T-cell (primary cell): ENCODE data around the gene TRIM8. TPM values are rescaled to one million over a fixed set of nuclear protein-coding genes. Genes with fewer than 3 reads are reported as not detected.

Experiments used
- ATAC-seq, 4 experiments: fragments of 200-7000 bp in 3 of 4; fragments of 150-1000 bp in 1 of 4; cut with Tn5 transposase; replicated peaks in 1 of 4; 1 replicate in 3 of 4; 2 replicates in 1 of 4; pipeline ENCODE4 v1.10.0; 2021; ENCODE audit warnings: moderate library complexity in 3 of 4, mild to moderate bottlenecking in 2 of 4, moderate number of reproducible peaks in 1 of 4
- CTCF ChIA-PET, 2 donors: fragments of 300-600 bp; sonication (Branson Sonifier 250); formaldehyde crosslinking; loops; one replicate each; lab custom pipeline; 2022; ENCODE audit warnings: antibody characterized with exemption in 2 of 2; lab: Charles Lee
- POLR2A ChIA-PET, 2 donors: fragments of 300-600 bp; sonication (Branson Sonifier 250); formaldehyde crosslinking; loops; one replicate each; lab custom pipeline; 2022; ENCODE audit warnings: antibody characterized with exemption in 2 of 2; lab: Charles Lee
- DNase-seq, 35 experiments: peaks; one replicate each; pipeline versions ENCODE4 v3.0.0 to v3.0.0-alpha.2; 2013 to 2023
- H3K27ac ChIP-seq: one replicate; pipeline ENCODE4 v1.5.1; 2013; ENCODE audit warnings: low read length
- H3K27me3 ChIP-seq, 2 experiments: replicated peaks in 1 of 2; 1 replicate in 1 of 2; 2 replicates in 1 of 2; pipeline versions ENCODE4 v1.6.1 to v1.7.0; 2013; ENCODE audit warnings: low read length in 1 of 2, mixed read lengths in 1 of 2; ENCODE audit not compliant: control insufficient read depth in 2 of 2, insufficient read depth in 2 of 2; ENCODE audit errors: extremely low read depth in 1 of 2
- H3K36me3 ChIP-seq, 2 donors: 1 replicate in 1 of 2; 2 replicates in 1 of 2; pipeline versions ENCODE4 v1.6.1 to v1.7.0; 2013; ENCODE audit warnings: low read length in 1 of 2; ENCODE audit not compliant: control insufficient read depth in 2 of 2, insufficient read depth in 1 of 2; ENCODE audit errors: extremely low read depth in 1 of 2
- H3K4me1 ChIP-seq, 2 experiments: 1 replicate in 1 of 2; 2 replicates in 1 of 2; pipeline versions ENCODE4 v1.6.1 to v1.7.0; 2013; ENCODE audit warnings: low read length in 2 of 2, mixed read lengths in 1 of 2; ENCODE audit not compliant: insufficient read depth in 2 of 2, control insufficient read depth in 1 of 2; ENCODE audit errors: extremely low read depth in 1 of 2
- H3K4me3 ChIP-seq, 2 donors: 1 replicate in 1 of 2; 2 replicates in 1 of 2; pipeline versions ENCODE4 v1.5.1 to v1.7.0; 2013; ENCODE audit warnings: mild to moderate bottlenecking in 2 of 2, low read length in 1 of 2, moderate library complexity in 1 of 2; ENCODE audit not compliant: control insufficient read depth in 1 of 2; ENCODE audit errors: extremely low read depth in 1 of 2
- H3K9me3 ChIP-seq: 2 replicates; pipeline ENCODE4 v1.7.0; 2013
- H3K27ac Mint-ChIP-seq, 2 donors: one replicate each; pipeline ENCODE4 v1.8.0; 2020 to 2021; ENCODE audit warnings: mild to moderate bottlenecking in 2 of 2, mixed read lengths in 2 of 2
- H3K27me3 Mint-ChIP-seq, 2 donors: one replicate each; pipeline ENCODE4 v1.8.0; 2021 to 2022; ENCODE audit warnings: mixed read lengths in 2 of 2
- H3K36me3 Mint-ChIP-seq: one replicate; pipeline ENCODE4 v1.8.0; 2021; ENCODE audit warnings: mixed read lengths
- H3K4me1 Mint-ChIP-seq, 3 donors: one replicate each; pipeline ENCODE4 v1.8.0; 2020 to 2022; ENCODE audit warnings: mixed read lengths in 3 of 3, mild to moderate bottlenecking in 1 of 3
- H3K4me3 Mint-ChIP-seq, 3 donors: one replicate each; pipeline ENCODE4 v1.8.0; 2020 to 2022; ENCODE audit warnings: mild to moderate bottlenecking in 3 of 3, mixed read lengths in 3 of 3, moderate library complexity in 3 of 3
- H3K9me3 Mint-ChIP-seq, 3 donors: one replicate each; pipeline ENCODE4 v1.8.0; 2020 to 2022; ENCODE audit warnings: mixed read lengths in 3 of 3
- WGBS: methylation state at CpG from one replicate; pipeline ENCODE4 v1.1.5; 2013; ENCODE audit warnings: missing lambda C conversion rate; ENCODE audit not compliant: insufficient coverage; 5-methylcytosine and 5-hydroxymethylcytosine counted together
- total RNA-seq, 35 experiments: library from RNA in 6 of 35; stranded (reverse) in 6 of 35; fragments of 120-200 nt in 1 of 35; gene quantifications; one replicate each; pipeline versions ENCODE4 v1.2.1 to v1.2.4 and lab custom pipeline; 2013 to 2026

TRIM8 gene, protein sequence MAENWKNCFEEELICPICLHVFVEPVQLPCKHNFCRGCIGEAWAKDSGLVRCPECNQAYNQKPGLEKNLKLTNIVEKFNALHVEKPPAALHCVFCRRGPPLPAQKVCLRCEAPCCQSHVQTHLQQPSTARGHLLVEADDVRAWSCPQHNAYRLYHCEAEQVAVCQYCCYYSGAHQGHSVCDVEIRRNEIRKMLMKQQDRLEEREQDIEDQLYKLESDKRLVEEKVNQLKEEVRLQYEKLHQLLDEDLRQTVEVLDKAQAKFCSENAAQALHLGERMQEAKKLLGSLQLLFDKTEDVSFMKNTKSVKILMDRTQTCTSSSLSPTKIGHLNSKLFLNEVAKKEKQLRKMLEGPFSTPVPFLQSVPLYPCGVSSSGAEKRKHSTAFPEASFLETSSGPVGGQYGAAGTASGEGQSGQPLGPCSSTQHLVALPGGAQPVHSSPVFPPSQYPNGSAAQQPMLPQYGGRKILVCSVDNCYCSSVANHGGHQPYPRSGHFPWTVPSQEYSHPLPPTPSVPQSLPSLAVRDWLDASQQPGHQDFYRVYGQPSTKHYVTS
- total RNA-seq (10 to 100 TPM; 54.2 to 74.7 (median 67.9) TPM), total RNA-seq (lab: John Stamatoyannopoulos, UW) (20.6 to 126 (median 73.2) reads per million in 29 experiments)
- 45.9 TPM for total RNA-seq (2013)

DNA sequence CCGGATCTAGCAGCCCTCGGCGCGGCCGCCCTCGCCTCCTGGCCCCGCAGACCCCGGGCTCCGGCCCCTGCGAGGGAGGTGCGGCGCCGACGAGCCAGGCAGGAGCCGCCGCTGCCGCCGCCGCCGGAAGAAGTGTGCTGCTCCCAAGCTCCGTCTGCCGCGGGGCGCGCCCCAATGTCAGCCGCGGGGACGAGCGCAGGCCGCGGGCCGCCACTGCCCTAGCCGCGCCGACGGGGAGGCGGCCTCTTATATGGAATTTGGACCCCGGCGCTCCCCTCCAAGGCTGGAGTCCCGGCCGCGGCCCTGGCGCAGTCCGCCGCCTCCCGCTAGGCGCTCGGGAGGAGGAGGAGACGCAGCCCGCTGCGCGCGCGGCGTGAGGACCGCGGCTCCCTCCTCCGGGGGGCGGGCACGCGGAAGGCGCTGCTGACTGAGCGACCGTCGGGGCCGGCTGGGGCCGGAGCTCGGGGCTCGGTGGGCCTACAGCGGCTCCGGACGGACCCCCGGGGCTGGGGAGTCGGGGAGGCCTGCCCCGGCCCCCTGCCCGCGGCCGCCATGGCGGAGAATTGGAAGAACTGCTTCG is at the start of gene TRIM8:
Gene TRIM8 (plus strand): TSS at position 414 of the 580 bp plus-strand sequence. CDS start 139 bp downstream, at position 553.
- H3K27ac Mint-ChIP-seq: peak within 1 kb of the TSS; percentile 94 to 98
- H3K27me3 Mint-ChIP-seq: no peaks in the 10 kb centered on the region
- Histone ChIP-seq H3K4me1 (peaks cover 31 to 47% of the 10 kb centered on the region in 2 experiments), H3K9me3 (no peaks in the 10 kb centered on the region), H3K27ac (peak within 1 kb of the TSS; percentile 94), H3K36me3 (no peaks in the 10 kb centered on the region), H3K27me3 (no peaks in the 10 kb centered on the region), H3K4me3 (peak within 1 kb of the TSS; percentile 95 to 96)
- H3K9me3 Mint-ChIP-seq: no peaks in the 10 kb centered on the region
- WGBS: 0% methylated on average over 80 of the region's 80 CpGs
- peak within 1 kb of the TSS; percentile 95 to 98 (median 97) for H3K4me3 Mint-ChIP-seq
- DNase-seq (peak in 30 of 35 experiments; percentile 20 to 75 (median 49)), ATAC-seq (peak in 3 of 4 experiments; percentile 10 to 11 (median 10))
- CTCF ChIA-PET: interaction anchor here (0.6 to 3.2 kb wide), 7 partner anchors 17 to 804 kb away, joined by 3 to 20 read pairs (median 3); partner anchors contain the start of genes ARL3 (in 1 of the 2), SFXN2 (in 1 of the 2) and SUFU (in 1 of the 2)
- H3K4me1 Mint-ChIP-seq: peaks cover 37 to 50% (median 41%) of the 10 kb centered on the region in 3 donors
- POLR2A ChIA-PET: interaction anchor here in 1 of 2 donors (1.4 kb wide), 1 partner anchor 70 kb away, joined by 4 read pairs; the partner anchor contains the start of genes ARL3 and SFXN2
- H3K36me3 Mint-ChIP-seq: peaks cover 3% of the 10 kb centered on the region

DNA sequence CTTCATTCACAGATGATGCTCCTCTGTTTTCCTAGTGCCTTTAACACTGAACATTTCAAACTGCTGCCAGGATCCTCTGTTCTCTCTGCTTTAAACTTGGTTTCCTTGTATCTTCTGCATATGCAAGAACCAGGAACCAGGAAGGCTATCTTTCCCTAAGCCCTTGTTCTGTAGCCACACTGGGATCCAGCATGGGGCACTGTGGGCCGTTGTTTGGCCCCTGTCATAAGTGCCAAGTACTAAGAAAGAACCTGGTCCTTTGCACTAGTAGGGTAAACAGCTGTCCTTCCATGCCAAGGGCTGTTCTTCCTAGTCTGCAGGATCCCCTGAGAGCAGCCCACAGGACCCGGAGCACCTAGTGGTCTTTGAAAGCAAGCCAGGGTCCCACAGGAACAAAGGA is 49.0 kb upstream of the TRIM8 start:
- no peaks in the 10 kb centered on the region for H3K9me3 Mint-ChIP-seq
- no peaks in the 10 kb centered on the region for H3K9me3 ChIP-seq
- peaks cover 4 to 54% of the 10 kb centered on the region in 2 donors for H3K36me3 ChIP-seq
- no peak overlapping the region for H3K4me3 ChIP-seq
- H3K4me1 ChIP-seq: no peaks in the 10 kb centered on the region
- DNase-seq: no peak
- no peak overlapping the region for H3K4me3 Mint-ChIP-seq
- H3K27ac Mint-ChIP-seq: no peak overlapping the region
- CTCF ChIA-PET: interaction anchor here (0.5 to 1.4 kb wide), 4 partner anchors 11 to 143 kb away, joined by 3 to 6 read pairs (median 4); no protein-coding TSS in a partner anchor
- H3K36me3 Mint-ChIP-seq: peaks cover 26% of the 10 kb centered on the region
- no peak overlapping the region for H3K27ac ChIP-seq
- no peak for ATAC-seq
- H3K27me3 Mint-ChIP-seq: no peaks in the 10 kb centered on the region
- no peaks in the 10 kb centered on the region for H3K4me1 Mint-ChIP-seq
- 90% methylated on average over 2 of the region's 2 CpGs for WGBS
- no peaks in the 10 kb centered on the region for H3K27me3 ChIP-seq
- POLR2A ChIA-PET: no interaction called here

DNA sequence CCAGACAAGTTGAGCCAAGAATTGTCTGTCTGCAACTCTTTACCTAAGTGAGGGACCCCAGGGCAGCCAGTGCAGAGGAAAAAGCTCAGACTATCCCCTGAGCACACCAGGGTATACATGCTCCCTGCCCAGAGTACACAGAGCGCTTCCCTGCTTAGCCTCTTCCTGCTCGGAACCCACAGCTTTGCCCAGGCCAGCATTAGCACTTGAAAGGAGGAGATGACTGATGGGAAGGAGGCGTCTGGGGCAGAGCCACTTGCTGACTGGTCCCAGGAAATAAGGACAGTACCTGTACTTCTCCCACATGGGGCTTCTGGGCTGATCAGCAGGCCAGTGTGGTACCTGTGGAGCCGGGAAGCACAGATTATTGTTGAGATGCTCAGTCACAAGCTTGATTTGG is 48.4 kb upstream of the TRIM8 start:
- Mint-ChIP-seq H3K36me3 (peaks cover 29% of the 10 kb centered on the region), H3K4me3 (no peak overlapping the region), H3K4me1 (no peaks in the 10 kb centered on the region), H3K9me3 (no peaks in the 10 kb centered on the region), H3K27me3 (no peaks in the 10 kb centered on the region), H3K27ac (no peak overlapping the region)
- Histone ChIP-seq H3K9me3 (no peaks in the 10 kb centered on the region), H3K4me1 (no peaks in the 10 kb centered on the region), H3K27ac (no peak overlapping the region), H3K4me3 (no peak overlapping the region), H3K36me3 (peaks cover 4 to 60% of the 10 kb centered on the region in 2 donors), H3K27me3 (no peaks in the 10 kb centered on the region)
- no peak for ATAC-seq
- DNase-seq: no peak
- ChIA-PET POLR2A (no interaction called here), CTCF (interaction anchor here in 1 of 2 donors (1.4 kb wide), 1 partner anchor 12 kb away, joined by 3 read pairs; no protein-coding TSS in a partner anchor)
- WGBS: 91% methylated on average over 4 of the region's 4 CpGs

DNA sequence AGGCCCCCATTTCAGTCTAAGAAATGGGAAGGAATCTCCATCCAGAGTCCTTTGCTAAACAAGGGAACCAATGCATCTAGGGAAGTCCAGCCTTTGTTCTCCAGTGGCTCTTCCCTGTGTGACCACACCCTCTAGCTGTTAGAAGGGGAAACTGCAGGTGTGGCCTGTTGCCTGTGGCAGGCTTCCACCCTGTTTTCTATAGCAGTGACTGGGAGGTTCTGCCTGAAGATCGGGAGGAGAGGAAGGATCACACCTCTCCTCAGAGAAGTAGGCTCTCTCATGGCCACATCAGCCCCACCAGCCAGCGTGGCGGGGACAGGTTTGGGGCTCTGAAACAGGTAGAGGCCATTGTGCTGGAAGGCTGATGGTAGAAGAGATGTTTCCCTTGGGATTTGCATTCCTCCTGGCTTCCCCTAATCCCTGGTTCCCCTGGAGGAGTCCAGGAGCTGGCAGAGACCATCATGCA is 47.7 kb upstream of the TRIM8 start:
- Mint-ChIP-seq H3K27me3 (no peaks in the 10 kb centered on the region), H3K27ac (no peak overlapping the region), H3K36me3 (peaks cover 35% of the 10 kb centered on the region), H3K4me3 (no peak overlapping the region), H3K9me3 (no peaks in the 10 kb centered on the region), H3K4me1 (no peaks in the 10 kb centered on the region)
- no peak overlapping the region for H3K27ac ChIP-seq
- no peak overlapping the region for H3K4me3 ChIP-seq
- DNase-seq (peak in 4 of 35 experiments; percentile 17 to 41 (median 18)), ATAC-seq (peak in 1 of 4 experiments; percentile 54)
- WGBS: no CpG with 5 or more reads among the region's 3 CpGs
- H3K27me3 ChIP-seq: no peaks in the 10 kb centered on the region
- ChIA-PET CTCF (no interaction called here), POLR2A (no interaction called here)
- H3K4me1 ChIP-seq: no peaks in the 10 kb centered on the region
- H3K36me3 ChIP-seq: peaks cover 4 to 67% of the 10 kb centered on the region in 2 donors
- no peaks in the 10 kb centered on the region for H3K9me3 ChIP-seq

DNA sequence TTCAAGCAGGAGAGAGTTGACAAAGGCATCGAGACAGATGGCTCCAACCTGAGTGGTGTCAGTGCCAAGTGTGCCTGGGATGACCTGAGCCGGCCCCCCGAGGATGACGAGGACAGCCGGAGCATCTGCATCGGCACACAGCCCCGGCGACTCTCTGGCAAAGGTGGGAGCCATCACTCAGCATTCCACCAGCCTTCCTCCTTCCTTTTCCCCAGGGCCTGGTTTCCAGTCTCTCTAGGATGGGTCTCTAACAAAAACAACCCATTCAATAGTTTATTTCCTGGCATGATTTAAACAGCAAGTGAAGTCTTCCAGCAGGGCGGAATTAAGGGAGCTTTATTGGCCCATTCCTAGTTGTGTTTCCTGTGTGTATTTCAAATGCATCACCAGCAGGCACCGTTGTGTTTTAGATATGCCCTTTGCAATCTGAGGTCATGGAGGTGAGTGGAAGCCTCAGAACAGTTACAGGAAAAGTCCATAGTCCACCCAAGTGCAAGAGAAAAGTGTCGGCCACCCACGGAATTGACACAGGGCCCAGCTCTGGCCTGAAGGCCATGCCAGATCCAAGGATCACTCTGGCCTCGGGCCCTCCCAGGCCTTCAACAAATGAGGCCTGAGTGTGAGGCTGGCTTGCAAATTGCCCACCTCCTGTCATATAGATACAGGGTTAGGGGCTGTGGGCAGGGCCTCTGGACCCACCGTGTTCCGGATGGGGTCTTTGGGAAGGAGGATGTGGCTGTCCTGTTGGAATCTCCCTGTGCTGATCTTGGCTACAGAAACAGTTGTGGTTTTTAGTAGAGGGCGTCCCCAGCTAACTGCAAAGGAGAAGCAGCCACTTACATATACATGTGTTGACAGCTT is 46.9 kb upstream of the TRIM8 start:
- 98% methylated on average over 5 of the region's 16 CpGs for WGBS
- Histone ChIP-seq H3K36me3 (peaks cover 4 to 75% of the 10 kb centered on the region in 2 donors), H3K9me3 (no peaks in the 10 kb centered on the region), H3K4me1 (no peaks in the 10 kb centered on the region), H3K27me3 (no peaks in the 10 kb centered on the region), H3K27ac (no peak overlapping the region), H3K4me3 (no peak overlapping the region)
- no peaks in the 10 kb centered on the region for H3K9me3 Mint-ChIP-seq
- peaks cover 35% of the 10 kb centered on the region for H3K36me3 Mint-ChIP-seq
- H3K27me3 Mint-ChIP-seq: no peaks in the 10 kb centered on the region
- no peak overlapping the region for H3K27ac Mint-ChIP-seq
- ChIA-PET POLR2A (no interaction called here), CTCF (no interaction called here)
- H3K4me1 Mint-ChIP-seq: no peaks in the 10 kb centered on the region
- DNase-seq: no peak
- H3K4me3 Mint-ChIP-seq: no peak overlapping the region
- no peak for ATAC-seq
